ENCODE results near the gene IGF2BP2.

DNA sequence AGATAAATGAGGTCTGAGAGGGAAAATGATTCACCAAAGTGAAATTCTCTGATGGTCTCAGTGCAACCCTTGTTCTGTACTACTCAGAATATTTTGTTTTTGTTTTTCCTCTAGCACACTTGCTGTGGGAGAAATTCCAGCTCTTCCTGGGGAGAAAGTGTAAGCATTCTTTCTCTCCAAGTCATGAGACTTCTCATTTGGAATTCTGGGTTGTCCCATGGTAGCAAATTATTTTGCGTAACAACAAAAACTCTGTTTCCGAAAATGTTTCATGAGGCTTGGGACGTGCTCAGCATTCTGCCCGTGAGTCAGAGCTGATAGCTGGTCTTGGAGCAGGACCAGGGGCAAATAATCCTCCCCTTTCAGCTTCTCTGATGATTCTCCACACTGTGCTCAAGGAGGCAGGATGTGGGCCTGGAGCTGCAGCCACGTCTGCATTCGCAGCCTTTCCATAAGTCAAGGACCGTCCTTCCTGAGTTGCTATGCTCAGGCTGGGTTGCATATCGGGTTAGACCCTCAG lies 168.5 kb downstream of the IGF2BP2 start:
- TF ChIP-seq ZFP3 (CRISPR knock-in tag; IDR thresholded peaks at IDR 0.05) (no peak), TOX (CRISPR knock-in tag; IDR thresholded peaks at IDR 0.05; ENCODE audit: borderline replicate concordance) (no peak)
- TF ChIP-seq, protein P1, sequence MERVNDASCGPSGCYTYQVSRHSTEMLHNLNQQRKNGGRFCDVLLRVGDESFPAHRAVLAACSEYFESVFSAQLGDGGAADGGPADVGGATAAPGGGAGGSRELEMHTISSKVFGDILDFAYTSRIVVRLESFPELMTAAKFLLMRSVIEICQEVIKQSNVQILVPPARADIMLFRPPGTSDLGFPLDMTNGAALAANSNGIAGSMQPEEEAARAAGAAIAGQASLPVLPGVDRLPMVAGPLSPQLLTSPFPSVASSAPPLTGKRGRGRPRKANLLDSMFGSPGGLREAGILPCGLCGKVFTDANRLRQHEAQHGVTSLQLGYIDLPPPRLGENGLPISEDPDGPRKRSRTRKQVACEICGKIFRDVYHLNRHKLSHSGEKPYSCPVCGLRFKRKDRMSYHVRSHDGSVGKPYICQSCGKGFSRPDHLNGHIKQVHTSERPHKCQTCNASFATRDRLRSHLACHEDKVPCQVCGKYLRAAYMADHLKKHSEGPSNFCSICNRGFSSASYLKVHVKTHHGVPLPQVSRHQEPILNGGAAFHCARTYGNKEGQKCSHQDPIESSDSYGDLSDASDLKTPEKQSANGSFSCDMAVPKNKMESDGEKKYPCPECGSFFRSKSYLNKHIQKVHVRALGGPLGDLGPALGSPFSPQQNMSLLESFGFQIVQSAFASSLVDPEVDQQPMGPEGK (CRISPR knock-in tag; IDR thresholded peaks at IDR 0.05; ENCODE audit: borderline replicate concordance): no peak

All from SK-N-SH treated with all-trans-retinoic acid at 6 μM for 48 hours (cell line).